Coronary artery (tissue), 2 donors: ENCODE results near the gene RABGAP1.

Experiments
- DNase-seq: peaks from one replicate; pipeline ENCODE4 v3.0.0-alpha.2; 2017; ENCODE audit warnings: low spot score
- H3K27ac ChIP-seq, 2 donors: fragments of 200-600 bp; sonication (generic); one replicate each; pipeline ENCODE4 v1.5.1; 2016 to 2019
- H3K4me3 ChIP-seq: fragments of 200-600 bp; sonication (generic); 2 replicates; pipeline ENCODE4 v1.5.1; 2016; ENCODE audit warnings: mild to moderate bottlenecking, moderate library complexity
- CTCF ChIP-seq: fragments of 200-600 bp; sonication (generic); IDR thresholded peaks from one replicate; pipeline ENCODE4 v1.5.1; 2019; ENCODE audit warnings: antibody characterized with exemption

RABGAP1 gene

GRCh38 chr9:123120953-123121352, 180.1 kb downstream of the RABGAP1 start:
- Histone ChIP-seq H3K27ac (no peak overlapping the region), H3K4me3 (no peak overlapping the region)
- TF ChIP-seq CTCF, result no peak
- DNase-seq, result no peak

GRCh38 chr9:123121457-123121856, 180.6 kb downstream of the RABGAP1 start:
- no peak for DNase-seq
- Histone ChIP-seq H3K27ac (no peak overlapping the region), H3K4me3 (no peak overlapping the region)
- no peak for TF ChIP-seq CTCF

- no peak overlapping the region for H3K27ac ChIP-seq
- DNase-seq, result no peak
- TF ChIP-seq CTCF, result no peak
Measured at GRCh38 chr9:123127512-123128075, 186.8 kb downstream of the RABGAP1 start.

DNA sequence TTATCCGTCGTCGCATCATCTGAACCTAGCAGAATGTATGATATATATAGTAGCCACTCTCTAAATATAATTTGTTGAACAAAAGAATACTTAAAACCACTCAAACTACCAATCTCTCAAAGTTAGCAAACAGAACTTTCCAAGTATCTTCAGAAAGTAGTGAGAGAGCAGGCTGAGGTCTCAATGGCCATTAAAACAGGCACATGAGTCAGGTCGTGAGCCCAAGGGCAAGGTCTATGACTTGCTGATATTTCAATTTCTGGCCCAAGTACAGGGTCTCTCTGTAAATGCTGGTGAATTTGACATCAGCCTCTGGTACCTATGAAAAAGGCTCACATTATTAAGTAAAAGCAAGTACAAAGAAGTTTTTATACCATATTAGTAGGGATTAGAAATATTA, 187.8 kb downstream of the RABGAP1 start:
- no peak for TF ChIP-seq CTCF
- Histone ChIP-seq H3K4me3 (no peak overlapping the region), H3K27ac (no peak overlapping the region)
- DNase-seq, result no peak

More at GRCh38 chr9:123127512-123128075, 186.8 kb downstream of the RABGAP1 start:
- H3K4me3 ChIP-seq, result no peak overlapping the region

GRCh38 chr9:123129423-123129822, 188.6 kb downstream of the RABGAP1 start:
- no peak for TF ChIP-seq CTCF
- no peak overlapping the region for H3K4me3 ChIP-seq
- DNase-seq, result no peak
- no peak overlapping the region for H3K27ac ChIP-seq

GRCh38 chr9:123131258-123131657, 190.4 kb downstream of the RABGAP1 start:
- Histone ChIP-seq H3K4me3 (no peak overlapping the region), H3K27ac (no peak overlapping the region)
- no peak for TF ChIP-seq CTCF
- no peak for DNase-seq

- DNase-seq, result no peak
- TF ChIP-seq CTCF, result no peak
- no peak overlapping the region for H3K27ac ChIP-seq
- H3K4me3 ChIP-seq, result no peak overlapping the region
Measured at GRCh38 chr9:123131993-123132392, 191.2 kb downstream of the RABGAP1 start.
